Lung microvascular endothelial cell (primary cell): ENCODE measurements around the gene MRPL36. TPM values are rescaled to one million over a fixed set of nuclear protein-coding genes. Genes with fewer than 3 reads are reported as not detected.
A peak's percentile ranks its signal among the peaks of the same experiment; 100 is the strongest.

Experiments used
- DNase-seq, 2 donors: peaks; one replicate each; pipeline versions ENCODE4 v3.0.0 to v3.0.0-alpha.2; 2010; ENCODE audit warnings: low read depth in 2 of 2
- total RNA-seq: library from RNA; depleted of rRNA; stranded (reverse); fragments of >200 nt; gene quantifications from 2 replicates; pipeline ENCODE4 v1.2.1, GENCODE V29; 2014

The MRPL36 gene
- total RNA-seq, 1 donor from 2014 or later, result 54.2 TPM

DNA sequence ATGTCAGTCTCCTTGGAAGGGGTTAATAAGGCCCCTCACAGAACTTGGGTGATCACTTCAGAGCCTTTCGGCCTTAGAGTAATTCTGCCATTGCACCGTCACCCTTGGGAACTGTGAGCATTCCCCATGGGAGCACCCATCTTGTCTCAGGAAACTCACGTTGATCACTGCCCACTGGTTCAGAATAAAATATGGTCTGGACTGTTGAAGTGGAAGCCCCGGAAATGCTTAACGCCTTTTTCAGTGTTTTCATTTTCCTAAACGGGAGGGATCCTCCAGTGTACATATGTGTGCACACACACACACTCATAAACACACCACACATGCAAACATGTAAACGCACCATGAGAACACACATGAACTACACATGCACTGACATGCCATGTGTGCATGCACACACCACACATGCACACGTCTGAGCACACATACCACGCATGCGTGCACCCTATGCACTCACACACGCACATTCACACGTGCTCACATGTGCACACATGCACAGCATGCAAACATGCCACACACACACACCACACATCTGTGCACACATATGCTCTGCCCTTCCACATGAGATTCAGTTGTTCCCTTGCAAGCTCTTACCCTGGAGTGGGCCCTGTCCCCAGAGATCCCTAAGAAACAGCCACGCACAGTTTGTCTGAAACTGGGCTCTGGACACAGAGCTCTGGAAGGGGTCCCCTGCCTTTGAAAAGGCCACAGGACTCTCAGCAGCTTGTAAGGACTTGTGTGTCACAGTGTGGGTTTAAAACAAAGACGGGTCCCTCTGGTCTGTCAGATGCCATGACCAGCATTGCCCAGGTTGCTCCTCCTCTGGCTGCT lies 17.0 kb downstream of the MRPL36 start:
- DNase-seq, result no peak

DNA sequence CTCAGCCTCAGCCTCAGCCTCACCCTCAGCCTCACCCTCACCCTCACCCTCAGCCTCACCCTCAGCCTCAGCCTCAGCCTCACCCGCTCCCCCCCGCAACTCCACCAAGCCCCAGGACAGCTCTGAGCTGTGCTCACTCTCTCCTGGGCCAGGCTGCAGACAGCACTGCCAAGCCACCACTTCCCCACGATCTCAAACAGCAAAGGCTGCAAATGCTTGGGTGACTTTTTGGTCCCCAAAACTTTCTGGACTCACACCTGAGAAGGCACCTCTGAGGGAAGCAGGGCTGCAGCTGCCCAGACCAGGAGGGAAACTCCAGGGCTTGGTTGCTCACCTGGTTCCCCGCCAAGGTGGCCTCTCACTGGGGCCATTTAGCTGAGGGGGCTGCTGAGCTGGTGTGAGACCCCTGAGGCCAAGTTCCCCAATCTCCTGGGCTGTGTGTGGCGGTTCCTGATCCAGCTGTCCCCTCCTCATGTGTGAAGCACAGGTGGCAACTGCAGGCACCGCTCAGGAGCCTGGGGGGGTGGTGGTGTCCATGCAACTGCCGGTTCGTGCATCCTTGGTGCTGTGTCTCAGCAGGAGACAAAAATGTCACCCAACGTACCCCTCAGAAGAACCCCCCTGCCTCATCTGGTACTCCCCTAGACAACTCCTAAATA lies 17.8 kb downstream of the MRPL36 start:
- no peak for DNase-seq

DNA sequence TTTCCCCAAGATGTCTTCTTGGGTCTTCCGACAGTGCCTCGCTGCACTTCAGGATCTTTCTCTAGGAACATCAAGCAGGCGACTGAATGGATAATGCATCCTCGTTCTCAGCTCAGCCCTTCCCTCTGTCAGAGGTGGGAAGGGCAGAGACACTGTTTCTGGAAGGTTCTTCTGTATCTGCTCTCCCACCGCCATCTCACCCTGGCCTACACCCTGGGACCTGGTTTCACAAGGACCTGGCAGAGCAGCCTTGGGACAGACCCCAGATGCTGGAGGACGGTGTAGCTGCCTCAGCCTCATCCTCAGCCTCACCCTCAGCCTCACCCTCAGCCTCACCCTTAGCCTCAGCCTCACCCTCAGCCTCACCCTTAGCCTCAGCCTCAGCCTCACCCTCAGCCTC lies 18.5 kb downstream of the MRPL36 start:
- DNase-seq, result no peak

DNA sequence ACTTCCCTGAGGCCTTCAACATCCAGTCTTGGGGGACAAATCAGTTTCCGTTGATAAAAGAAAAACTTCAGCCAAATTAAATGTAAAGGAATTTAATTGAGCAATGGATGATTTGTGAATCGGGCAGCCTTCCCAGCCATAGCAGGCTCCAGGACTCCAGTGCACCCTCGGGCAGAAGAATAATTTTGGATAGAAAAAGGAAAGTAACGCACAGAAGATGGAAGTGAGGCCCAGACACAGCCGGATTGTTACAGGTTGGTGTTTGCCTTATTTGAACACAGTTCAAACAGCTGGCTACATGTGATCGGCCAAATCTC lies 19.1 kb downstream of the MRPL36 start:
- DNase-seq, result no peak

DNA sequence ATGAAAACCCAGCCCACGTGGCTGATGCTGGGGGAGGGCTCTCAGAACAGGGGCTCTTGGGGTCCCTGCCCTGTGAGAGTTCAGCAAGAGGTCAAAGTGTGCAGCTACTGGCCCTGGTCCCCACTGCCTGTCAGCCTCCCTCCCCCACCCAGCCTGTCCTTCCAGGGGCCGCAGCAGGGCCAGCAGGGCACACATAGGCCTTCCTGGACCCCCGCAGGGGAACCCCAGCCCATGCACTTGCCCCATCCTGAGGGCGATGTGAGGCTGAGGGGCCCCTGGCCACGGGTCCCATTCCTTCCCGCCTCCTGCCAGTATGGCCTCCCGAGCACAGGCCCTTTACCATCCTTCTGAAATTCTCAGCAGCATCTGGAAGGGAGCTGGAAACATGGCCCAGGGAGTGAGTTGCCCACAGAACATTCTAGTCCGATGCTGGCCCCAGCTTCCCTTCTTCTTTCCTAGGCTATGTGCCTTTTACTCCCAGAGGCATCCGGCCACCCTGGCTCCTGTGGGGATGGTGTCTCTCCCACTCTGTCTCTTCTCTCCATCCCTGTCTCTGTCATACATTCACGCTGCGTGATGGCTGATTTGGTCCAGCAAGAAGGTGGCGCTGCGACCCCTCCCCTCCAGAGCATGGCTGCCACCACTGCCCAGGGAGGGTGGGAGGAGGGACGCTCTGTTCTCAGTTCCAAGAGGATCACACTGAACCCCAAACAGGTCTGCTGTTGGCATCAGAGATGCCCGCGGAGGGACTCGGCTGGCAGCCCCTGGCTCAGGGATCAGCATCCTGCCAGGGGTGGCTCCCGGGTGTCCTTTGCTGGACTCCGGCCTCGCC lies 19.6 kb downstream of the MRPL36 start:
- no peak for DNase-seq

DNA sequence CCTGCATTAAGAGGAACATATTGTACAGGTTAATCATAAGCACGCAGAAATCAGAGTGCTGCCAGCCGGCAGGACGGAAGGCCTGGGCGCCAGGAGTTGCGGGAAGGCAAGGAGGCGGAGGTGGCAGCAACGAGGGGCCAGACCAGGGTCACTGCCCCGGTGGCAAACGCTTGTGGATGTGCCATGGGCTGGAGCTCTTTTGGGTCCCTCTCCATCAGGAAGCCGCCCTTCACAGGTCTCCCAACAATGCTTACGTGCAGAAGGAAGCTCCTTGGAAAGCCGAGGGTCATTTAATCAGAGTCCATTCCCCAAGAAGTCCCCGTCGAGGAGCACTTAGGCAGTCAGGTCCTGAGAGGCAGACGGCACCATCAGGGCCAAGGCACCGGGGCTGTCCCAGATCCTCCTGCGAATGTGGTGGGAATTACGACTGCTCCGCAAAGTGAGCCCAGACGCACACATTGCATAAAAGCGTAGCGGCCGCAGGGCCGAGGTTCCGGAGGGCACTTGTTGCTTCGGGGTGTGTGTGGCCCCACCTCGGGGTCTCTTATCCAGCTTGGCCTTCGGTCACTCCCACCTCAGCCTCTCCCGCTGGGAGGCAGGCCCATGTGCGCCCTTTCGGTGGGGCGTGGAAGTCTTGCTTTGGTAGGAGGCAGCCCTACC lies 20.5 kb downstream of the MRPL36 start:
- DNase-seq, result no peak

DNA sequence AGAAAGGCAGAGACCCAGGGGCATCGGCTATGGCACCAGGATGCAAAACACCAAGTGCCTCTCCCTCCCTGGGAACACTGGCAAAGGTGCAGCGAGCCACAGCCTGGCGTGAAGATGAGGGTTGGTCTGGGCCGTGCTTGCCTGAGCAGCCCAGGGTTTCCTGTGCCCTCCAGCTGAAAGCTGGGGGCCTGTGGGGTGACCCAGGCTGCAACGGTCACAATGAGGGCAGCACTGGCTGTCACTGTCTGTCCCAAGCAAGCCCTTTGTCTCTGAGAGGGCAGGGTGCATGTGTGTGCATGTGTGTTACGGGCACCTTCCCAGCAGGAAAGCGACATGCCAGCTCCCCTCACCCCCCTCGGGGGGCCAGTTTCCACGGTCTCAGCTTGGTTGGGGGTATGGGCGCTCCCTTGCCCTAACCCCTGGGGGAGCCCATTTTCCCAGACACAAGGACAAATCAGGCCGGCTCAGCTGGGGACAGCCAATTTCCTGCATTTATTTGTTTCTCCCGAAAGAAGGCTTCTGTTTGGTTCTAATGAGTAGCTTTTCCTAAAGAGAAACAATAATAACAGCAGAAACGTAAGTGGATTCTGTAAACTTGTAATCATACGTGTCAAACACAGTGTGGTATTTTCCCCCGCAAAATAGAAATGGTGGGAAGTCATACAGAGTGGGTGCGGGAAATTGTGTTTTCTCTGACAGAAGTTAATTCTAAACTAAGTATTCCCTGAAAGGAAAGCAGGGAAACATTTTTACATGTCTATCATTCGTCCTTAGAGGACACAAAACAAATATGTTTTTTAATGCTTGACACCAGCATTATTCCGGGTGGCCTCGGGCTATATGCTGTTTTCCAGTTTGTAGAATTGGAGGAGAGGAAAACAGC lies 21.3 kb downstream of the MRPL36 start:
- no peak for DNase-seq

DNA sequence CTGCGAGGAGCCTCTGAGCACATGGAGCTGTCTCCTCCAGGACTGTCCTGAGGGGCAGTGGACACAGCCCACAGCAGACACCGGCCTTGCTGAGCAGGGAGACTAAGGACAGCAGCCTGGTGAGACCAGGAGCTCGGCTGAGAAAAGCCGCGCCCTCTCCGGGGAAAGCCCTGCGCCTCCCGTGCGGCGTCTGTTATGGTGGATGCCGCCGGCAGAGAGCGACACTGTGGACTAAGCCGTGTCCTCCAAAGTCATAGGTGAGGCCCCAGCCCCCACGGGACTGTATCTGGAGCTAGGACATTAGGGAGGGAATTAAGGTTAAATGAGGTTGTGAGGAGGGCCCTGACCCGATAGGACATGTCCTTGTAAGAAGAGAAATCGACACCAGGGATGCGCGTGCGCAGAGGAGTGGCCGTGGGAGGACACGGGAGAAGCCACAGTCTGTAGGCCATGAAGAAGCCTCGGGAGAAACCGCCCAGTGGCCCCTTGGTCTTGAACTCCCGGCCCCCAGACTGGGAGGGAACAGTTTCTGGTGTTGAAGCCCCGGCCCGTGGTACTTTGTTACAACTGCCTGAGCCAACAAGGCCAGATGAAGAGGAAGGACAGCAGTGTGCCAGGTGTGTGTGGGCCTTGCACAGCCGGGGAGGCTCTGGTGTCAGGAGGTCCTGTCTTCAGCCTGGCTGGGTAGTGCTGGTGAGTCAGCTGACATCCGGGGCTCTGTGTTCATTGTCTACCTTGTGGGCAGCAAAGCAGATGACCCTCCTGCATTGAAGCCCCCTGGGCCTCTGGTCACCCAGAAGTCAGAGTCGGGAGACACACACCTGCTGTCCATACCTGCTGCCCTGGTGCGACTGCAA lies 22.1 kb downstream of the MRPL36 start:
- DNase-seq, result no peak

DNA sequence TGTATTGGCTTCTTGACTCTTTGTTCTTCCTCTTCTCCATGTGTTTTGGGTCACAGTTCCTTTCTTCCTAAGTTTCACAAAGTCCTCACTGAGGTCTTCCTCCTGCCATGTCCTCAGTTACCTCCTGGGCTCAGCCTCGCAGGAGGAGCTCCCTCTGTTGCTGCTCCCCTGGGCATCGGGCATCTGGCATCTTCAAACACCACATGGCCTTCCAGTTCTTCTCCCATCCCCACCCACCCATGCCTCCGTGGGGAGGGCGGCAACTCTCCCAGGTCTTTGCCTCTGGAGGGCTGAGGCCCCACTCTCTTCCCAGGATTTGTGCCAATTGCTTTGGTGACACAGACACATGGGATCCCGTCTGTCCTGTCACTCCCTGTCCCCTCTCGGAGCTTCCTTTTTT lies 22.8 kb downstream of the MRPL36 start:
- no peak for DNase-seq

DNA sequence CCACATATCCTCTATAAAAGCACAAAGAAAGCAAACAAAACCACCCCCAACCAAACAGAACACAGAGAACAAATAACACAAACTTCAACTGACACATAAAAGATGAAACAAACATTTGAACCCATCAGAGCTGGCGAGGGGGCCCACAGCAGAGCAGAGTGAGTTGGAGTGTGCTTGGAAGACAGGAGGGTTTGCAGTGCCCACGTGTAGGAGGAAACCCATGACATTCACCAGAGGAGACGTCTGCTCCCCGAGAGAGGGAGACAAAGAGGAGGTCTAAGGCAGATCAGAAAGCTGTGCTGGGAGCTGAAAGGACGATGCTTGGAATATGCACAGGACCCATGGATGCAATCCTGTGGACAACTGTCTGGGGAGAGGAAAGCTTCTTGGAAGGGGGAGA lies 27.0 kb downstream of the MRPL36 start:
- DNase-seq, result peak; percentile 23 to 65

DNA sequence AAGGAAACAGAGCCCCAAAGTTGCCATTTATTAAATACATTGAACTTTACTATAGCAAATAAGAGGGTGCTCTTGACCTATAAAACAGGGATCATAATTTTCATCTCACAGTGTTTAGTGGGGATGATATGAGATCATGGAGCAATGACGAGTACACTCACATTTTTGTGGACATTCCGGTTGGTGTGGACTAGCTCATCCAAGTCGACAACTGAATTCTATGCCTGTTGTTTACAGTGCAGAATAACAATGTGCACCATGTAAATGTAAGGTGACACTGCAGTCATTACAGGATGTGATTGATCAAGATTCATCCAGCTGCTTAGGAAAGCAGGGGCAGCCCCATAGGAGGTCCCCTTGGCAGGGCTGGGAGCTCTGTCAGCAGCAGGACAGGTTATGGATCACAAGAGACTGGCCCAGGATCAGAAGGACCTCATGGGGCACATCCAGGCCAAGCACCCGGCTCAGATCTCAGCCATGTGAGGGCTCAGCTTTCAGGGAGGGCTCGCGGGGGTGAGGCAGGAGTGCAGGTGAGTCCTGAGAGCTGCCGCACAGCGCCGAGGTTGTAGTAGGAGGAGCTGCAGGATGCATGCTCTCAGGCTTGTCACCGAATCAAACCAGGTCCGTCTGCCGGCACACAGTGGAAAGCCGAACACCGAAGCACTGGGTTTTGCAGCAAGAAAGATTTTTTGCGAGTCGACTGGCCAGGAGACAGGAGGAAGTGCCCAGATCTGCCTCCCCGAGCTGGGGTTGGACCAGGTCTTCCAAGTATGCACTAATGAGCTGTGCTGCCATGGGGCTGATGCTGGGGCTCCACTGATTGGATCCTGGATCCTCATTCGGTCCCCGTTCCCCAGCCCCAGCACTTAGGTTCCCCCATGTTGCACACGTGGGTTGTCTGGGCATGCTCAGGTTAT lies 28.2 kb downstream of the MRPL36 start:
- no peak for DNase-seq

DNA sequence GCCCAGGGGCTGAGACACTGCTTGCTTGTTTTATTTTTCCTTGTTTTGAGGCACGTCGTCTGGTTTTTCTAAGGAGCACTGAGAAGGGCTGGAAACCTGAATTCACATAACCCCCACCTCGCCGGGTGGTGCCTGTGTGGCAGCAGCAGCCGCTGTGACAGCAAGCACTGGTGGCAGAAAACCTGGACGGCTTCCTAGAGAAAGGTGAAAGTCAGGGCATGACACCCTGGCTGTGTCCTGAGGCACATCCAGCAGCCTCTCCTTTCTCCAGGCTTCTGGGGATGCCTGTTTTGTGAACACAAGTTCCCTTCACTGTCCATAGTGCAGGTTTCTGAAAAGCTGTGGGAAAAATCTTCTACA lies 29.2 kb downstream of the MRPL36 start:
- no peak for DNase-seq

DNA sequence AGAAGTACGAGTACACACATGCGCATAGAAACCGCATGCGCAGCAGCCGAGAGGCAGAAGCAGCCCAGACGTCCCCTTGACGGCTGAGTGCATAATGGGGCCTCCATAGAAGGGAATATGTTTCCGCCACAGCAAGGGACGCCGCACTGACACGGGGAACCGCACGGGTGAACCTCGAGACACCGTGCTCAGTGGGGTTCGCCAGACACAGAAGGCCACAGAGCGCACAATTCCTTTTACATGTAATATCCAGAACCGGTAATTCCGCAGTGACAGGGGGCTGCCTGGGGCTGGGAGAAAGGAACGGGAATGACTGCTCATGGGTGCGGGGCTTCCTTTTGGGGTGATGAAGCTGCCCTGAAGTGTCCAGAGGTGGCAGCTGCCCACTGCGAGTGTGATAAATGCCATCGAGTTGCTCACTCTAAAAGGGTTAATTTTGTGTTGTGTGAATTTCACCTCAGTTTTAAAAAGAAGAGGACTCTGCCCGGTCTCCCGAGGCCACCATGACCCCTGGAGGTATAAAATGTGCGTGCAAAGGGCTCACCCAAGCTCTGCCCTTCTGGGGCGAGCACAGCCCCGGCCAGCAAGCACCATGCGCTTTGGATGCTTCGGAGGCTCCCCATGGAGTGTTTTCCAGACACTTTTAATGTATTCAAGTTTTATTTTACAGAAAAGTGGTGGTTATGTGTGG lies 29.7 kb downstream of the MRPL36 start:
- no peak for DNase-seq

DNA sequence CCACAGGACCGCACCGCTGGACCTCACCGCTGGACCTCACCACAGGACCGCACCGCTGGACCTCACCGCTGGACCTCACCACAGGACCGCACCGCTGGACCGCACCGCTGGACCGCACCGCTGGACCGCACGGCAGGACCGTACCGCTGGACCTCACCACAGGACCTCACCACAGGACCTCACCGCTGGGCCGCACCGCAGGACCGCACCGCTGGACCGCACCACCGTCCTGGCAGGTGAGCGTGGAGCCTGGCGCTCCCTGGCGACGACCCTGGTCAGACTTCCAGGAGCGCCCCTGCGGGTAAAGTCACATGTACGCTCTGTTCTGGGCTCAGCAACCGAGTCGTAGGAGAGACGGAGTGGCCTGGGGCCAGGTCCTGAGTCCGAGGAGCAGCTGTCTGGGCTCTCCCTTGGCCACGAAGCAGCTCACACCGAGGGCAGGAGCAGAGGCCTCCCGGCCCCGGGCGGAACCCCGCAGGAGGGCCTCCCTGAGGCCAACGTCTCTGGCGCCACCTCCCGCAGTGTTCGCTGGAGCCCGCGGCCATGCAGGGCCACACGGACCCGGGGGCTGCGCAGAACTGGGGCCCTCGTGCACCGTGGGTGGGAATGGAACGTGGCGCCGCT lies 30.5 kb downstream of the MRPL36 start:
- no peak for DNase-seq

DNA sequence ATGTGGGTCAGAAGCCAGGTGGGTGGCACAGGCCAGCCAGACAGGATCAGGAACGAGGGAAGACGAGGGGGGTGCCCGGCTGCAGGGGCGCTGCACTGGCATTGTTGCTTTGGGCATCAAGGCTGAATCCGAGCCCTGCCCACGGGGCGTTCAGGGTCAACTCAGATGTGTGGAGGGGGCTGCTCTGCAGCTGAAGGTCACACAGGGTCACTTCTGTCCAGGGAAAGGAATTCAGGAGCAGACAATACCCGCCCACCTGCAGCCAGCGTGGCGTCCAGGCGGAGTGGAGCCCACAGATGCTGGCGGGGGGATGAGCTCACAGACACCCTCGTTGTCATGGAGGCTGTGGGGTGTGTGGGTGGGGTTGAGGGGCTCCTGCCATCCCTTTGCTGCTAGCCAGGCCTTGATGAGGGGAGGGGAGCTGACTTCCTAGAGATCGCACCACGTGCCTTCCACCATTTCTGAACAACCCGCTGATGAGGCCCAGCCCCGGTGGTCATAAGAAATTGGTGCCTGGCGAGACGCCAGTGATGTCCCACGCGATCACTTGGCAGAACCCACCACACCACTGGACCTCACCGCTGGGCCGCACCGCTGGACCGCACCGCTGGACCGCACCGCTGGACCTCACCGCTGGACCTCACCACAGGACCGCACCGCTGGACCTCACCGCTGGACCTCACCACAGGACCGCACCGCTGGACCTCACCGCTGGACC lies 31.2 kb downstream of the MRPL36 start:
- DNase-seq, result no peak

DNA sequence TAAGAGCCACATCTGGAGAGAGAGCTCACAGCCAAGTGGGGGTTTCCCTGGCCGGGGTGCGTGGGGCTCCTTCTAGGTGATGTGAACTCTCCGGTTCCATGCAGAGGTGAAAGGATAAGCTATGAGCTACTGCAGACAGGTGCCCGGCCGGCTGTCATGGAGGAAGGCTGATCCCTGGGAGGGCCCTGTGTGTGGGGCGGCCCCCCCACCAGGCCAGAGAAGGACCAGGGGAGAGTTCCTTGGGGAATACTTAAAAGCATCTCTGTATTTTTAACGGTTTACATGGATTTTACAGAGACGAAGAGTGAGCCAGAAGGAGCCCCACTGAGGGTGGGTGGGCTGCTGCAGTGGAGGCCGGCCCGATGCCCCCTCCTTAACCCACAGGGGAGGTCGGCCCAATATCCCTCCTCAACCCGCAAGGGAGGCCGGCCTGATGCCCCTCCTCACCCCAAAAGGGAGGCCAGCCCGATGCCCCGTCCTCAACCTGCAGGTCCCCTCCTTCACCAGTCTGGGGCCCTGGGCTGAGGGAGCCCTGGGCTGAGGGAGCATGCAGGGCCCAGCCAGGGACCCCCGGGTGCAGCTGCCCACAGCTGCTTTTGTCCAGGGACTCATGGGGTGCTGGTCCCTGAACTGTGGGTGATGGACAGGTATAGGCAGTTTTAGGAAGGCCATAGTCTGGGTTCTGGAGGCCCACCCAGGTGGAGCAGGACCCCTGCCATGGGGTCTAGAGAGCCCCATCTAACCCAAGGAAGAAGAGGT lies 31.9 kb downstream of the MRPL36 start:
- DNase-seq, result no peak

DNA sequence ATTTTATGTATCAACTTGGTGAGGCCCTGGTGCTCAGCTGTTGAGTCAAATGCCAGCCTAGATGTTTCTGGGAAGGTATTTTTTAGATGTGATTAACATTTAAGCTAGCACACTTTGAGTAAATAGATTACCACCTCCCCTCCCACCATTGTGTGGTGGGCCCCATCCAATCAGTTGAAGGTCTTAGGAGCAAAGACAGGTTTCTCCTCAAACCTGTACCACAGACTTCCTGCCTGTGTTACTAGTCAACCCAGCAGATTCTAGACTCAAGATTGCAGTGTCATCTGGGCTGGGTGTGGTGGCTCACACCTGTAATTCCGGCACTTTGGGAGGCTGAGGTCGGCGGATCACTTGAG lies 33.8 kb downstream of the MRPL36 start:
- no peak for DNase-seq
